Motor neuron (in vitro differentiated cells): Measurements from ENCODE around the gene ADRB2. TPM values are rescaled to one million over a fixed set of nuclear protein-coding genes. Genes with fewer than 3 reads are reported as not detected.
A peak's percentile ranks its signal among the peaks of the same experiment; 100 is the strongest.

Experiments
- ATAC-seq, 8 experiments: fragments of 200-7000 bp; cut with Tn5 transposase; replicated peaks in 6 of 8; 2 replicates each; pipeline ENCODE4 v1.8.0; 2021; ENCODE audit warnings: mild to moderate bottlenecking in 8 of 8, moderate library complexity in 8 of 8
- H3K27ac ChIP-seq, 2 donors: fragments of 250-450 bp; sonication (Bioruptor Pico); 2 replicates each; pipeline ENCODE4 v1.9.0; 2021; ENCODE audit warnings: antibody characterized with exemption in 2 of 2, mild to moderate bottlenecking in 2 of 2, moderate library complexity in 1 of 2
- H3K4me1 ChIP-seq, 2 donors: fragments of 250-450 bp; sonication (Bioruptor Pico); replicated peaks in 1 of 2; 2 replicates each; pipeline ENCODE4 v1.6.1; 2021; ENCODE audit warnings: antibody characterized with exemption in 2 of 2, mild to moderate bottlenecking in 2 of 2, moderate library complexity in 1 of 2
- H3K4me3 ChIP-seq, 5 donors: fragments of 250-450 bp; sonication (Bioruptor Pico); 2 replicates each; pipeline ENCODE4 v1.9.0; 2021; ENCODE audit warnings: antibody characterized with exemption in 5 of 5, mild to moderate bottlenecking in 5 of 5, moderate library complexity in 4 of 5
- WGBS, 10 experiments: fragments of 450-650 bp; shearing (Covaris generic); methylation state at CpG; one replicate each; pipeline ENCODE4 v1.0.0; 2022; 5-methylcytosine and 5-hydroxymethylcytosine counted together
- in situ Hi-C, 9 experiments: fragments of 400-800 bp; cut with MboI; loops; one replicate each; pipeline ENCODE4 v1.15.0; 2021; ENCODE audit warnings: low sequenced_read_pairs in 9 of 9, low pct_unique_long_range_greater_than_20kb in 2 of 9; ENCODE audit not compliant: unreplicated experiment in 9 of 9
- total RNA-seq, 8 experiments: library from RNA; unstranded; fragments of 300-600 nt; gene quantifications; 2 replicates each; pipeline versions ENCODE4 v1.2.3 to v1.2.4, GENCODE V29; 2022

ADRB2 gene
- total RNA-seq, 8 experiments from 2014 or later, result 0.21 to 1.8 (median 0.62) TPM

DNA sequence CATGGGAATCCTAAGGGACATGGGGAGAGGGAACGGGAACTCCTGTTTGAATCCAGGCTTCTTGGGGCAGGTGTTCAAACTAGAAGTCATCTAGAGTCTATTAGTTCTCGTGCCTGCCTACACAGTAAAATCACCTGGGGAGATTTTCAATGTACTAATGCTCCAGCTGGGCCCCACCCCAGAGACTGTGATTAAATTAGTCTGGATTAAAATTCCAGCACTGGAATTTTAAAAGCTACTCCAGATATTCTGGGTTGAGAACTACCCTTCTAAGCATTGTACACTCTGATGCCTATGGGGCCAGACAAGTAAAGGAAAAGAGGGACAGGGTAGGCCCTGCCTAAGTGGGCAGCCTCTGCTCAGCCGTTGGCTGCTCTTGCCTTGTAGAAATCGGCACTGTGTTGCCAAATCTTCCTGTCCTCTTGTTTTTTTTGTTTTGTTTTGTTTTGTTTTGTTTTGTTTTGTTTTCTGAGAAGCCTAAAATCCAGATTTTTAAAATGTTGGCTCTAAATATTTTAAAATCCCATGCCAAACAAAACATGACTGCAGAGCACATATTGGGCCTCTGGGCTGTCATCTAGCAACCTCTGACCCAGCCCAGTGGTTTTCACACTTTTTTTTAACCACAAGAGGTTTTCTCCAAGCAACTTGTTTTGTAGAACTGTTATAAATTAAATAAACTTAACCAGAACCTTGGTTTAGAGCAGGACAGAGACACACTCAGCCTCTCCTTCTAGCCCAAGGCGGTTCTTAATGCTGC, 29.0 kb downstream of the ADRB2 start:
- in situ Hi-C loops, result no loop called here
- no peak overlapping the region for H3K27ac ChIP-seq
- 6 to 100% (median 80%) methylated on average over 1 to 5 of the region's 5 CpGs for WGBS, 10 experiments
- no peak overlapping the region for H3K4me3 ChIP-seq
- peak in 1 of 8 experiments; percentile 27 for ATAC-seq
- H3K4me1 ChIP-seq, result no peaks in the 10 kb centered on the region

GRCh38 chr5:148856009-148856367, 29.6 kb downstream of the ADRB2 start:
- ATAC-seq, result no peak
- Histone ChIP-seq H3K4me3 (no peak overlapping the region), H3K4me1 (no peaks in the 10 kb centered on the region), H3K27ac (no peak overlapping the region)
- WGBS, 10 experiments, result 15 to 82% (median 55%) methylated on average over 1 to 2 of the region's 2 CpGs; no CpG with 5 or more reads in 2 of the 10 experiments
- in situ Hi-C loops, result no loop called here

GRCh38 chr5:148856424-148856823, 30.0 kb downstream of the ADRB2 start:
- ATAC-seq, result no peak
- in situ Hi-C loops, result no loop called here
- H3K4me3 ChIP-seq, result no peak overlapping the region
- no peaks in the 10 kb centered on the region for H3K4me1 ChIP-seq
- no peak overlapping the region for H3K27ac ChIP-seq
- WGBS, 10 experiments, result 60 to 100% (median 86%) methylated on average over 1 of the region's 1 CpG; no CpG with 5 or more reads in 4 of the 10 experiments

DNA sequence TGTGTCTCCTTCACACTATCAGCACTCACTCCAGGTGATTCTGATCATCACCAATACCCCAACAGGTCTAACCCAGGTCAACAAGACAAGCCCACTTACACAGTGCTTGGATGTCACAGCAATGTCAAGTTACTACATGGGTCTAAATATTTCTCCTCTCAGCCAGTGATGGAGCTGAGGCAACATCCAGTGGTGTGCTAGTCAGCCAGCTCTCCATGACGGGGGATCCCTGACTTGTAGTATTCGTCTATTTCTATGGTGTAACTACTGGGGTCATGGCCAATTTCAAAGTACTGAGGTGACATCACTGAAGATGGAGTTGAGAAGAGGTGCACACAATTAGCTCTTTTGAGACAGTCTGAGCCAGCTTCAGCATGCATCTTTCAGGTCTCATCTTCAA, 31.1 kb downstream of the ADRB2 start:
- in situ Hi-C loops, result no loop called here
- H3K27ac ChIP-seq, result no peak overlapping the region
- WGBS, 10 experiments, result 50 to 100% (median 84%) methylated on average over 1 to 2 of the region's 2 CpGs; no CpG with 5 or more reads in 6 of the 10 experiments
- no peak overlapping the region for H3K4me3 ChIP-seq
- no peaks in the 10 kb centered on the region for H3K4me1 ChIP-seq
- ATAC-seq, result no peak

GRCh38 chr5:148858106-148858505, 31.7 kb downstream of the ADRB2 start:
- in situ Hi-C loops, result no loop called here
- no peak for ATAC-seq

DNA sequence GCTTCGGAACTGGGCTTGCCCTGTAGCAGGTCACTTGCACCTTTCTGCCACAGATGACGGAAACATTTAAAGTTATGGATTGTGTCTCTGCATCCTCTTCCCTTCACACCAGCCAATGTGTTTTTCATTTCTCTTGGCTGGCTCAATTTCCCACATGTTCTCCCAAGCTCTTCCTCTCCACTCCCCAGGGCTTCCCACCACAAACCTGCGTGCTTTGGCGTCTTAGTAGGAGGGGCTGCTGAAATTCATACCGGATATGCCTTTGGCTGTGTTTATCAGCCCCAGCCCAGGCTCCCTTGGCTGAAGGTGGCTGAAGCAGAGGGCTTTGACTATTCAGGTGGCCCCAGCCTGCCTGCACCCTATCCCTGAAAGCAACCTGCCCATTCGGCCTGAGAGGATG, 32.1 kb downstream of the ADRB2 start:
- H3K4me1 ChIP-seq, result no peaks in the 10 kb centered on the region
- H3K27ac ChIP-seq, result no peak overlapping the region
- no peak overlapping the region for H3K4me3 ChIP-seq
- in situ Hi-C loops, result no loop called here
- WGBS, 10 experiments, result 33 to 100% (median 81%) methylated on average over 1 to 6 of the region's 6 CpGs; no CpG with 5 or more reads in 2 of the 10 experiments
- peak in 2 of 8 experiments; percentile 67 to 74 for ATAC-seq

More at GRCh38 chr5:148858106-148858505, 31.7 kb downstream of the ADRB2 start:
- Histone ChIP-seq H3K4me3 (no peak overlapping the region), H3K4me1 (no peaks in the 10 kb centered on the region), H3K27ac (no peak overlapping the region)
- 29 to 100% (median 63%) methylated on average over 1 to 2 of the region's 2 CpGs; no CpG with 5 or more reads in 1 of the 10 experiments for WGBS, 10 experiments

- H3K4me1 ChIP-seq, result no peaks in the 10 kb centered on the region
- ATAC-seq, result no peak
- H3K27ac ChIP-seq, result no peak overlapping the region
- WGBS, 10 experiments, result 83 to 100% (median 100%) methylated on average over 1 to 2 of the region's 2 CpGs
- no peak overlapping the region for H3K4me3 ChIP-seq
- in situ Hi-C loops, result no loop called here
Observed at GRCh38 chr5:148859703-148860102, 33.3 kb downstream of the ADRB2 start.

- Histone ChIP-seq H3K4me3 (no peak overlapping the region), H3K27ac (no peak overlapping the region), H3K4me1 (no peaks in the 10 kb centered on the region)
- in situ Hi-C loops, result no loop called here
- WGBS, 10 experiments, result 50 to 83% (median 70%) methylated on average over 1 to 5 of the region's 5 CpGs; no CpG with 5 or more reads in 2 of the 10 experiments
- no peak for ATAC-seq
Observed at GRCh38 chr5:148860599-148860998, 34.2 kb downstream of the ADRB2 start.

- no peaks in the 10 kb centered on the region for H3K4me1 ChIP-seq
- ATAC-seq, result no peak
- 60 to 100% (median 71%) methylated on average over 1 to 2 of the region's 2 CpGs; no CpG with 5 or more reads in 4 of the 10 experiments for WGBS, 10 experiments
- in situ Hi-C loops, result no loop called here
- H3K4me3 ChIP-seq, result no peak overlapping the region
- no peak overlapping the region for H3K27ac ChIP-seq
Observed at GRCh38 chr5:148861088-148861487, 34.7 kb downstream of the ADRB2 start.

DNA sequence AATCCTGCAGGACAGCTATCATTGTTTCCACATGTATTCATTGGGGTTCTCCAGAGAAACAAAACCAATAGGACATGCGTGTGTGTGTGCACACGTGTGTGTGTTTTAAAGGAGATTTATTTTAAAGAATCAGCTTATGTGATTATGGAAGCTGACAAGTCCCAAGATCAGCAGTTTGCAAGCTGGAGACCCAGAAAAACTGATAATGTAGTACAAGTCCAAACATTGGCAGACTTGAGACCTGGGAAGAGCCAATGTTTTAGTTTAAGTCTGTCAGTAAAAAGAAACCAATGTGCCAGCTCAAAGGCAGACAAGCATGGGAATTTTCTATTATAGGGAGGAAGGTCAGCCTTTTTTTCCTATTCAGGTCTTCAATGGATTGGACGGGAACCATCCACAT, 35.3 kb downstream of the ADRB2 start:
- no peaks in the 10 kb centered on the region for H3K4me1 ChIP-seq
- WGBS, 10 experiments, result 0 to 85% (median 70%) methylated on average over 1 to 3 of the region's 3 CpGs; no CpG with 5 or more reads in 2 of the 10 experiments
- H3K27ac ChIP-seq, result no peak overlapping the region
- in situ Hi-C loops, result no loop called here
- ATAC-seq, result no peak
- no peak overlapping the region for H3K4me3 ChIP-seq

GRCh38 chr5:148864113-148864841, 37.9 kb downstream of the ADRB2 start:
- 36 to 100% (median 80%) methylated on average over 1 to 5 of the region's 5 CpGs; no CpG with 5 or more reads in 1 of the 10 experiments for WGBS, 10 experiments
- Histone ChIP-seq H3K4me3 (no peak overlapping the region), H3K27ac (no peak overlapping the region), H3K4me1 (no peaks in the 10 kb centered on the region)
- no peak for ATAC-seq
- in situ Hi-C loops, result no loop called here

DNA sequence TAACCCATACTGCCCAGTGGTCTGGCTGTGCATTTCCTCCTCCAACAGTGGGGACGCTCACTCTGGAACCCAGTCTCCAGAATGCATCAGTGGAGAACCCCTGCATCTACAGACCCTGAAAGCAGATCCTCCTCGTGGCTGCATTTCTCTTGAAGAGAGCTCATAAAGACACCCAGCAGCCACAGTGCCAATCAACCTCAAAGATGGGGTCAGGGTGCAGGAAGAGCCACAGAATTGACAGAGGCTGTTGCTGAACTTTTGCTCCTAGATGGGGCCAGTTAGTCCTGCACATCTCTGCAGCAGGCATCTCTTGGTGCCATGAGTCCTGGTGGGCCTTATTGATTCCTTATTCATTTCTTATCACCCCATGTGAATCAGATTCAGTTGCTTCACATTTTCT, 39.6 kb downstream of the ADRB2 start:
- H3K4me3 ChIP-seq, result no peak overlapping the region
- H3K4me1 ChIP-seq, result no peaks in the 10 kb centered on the region
- H3K27ac ChIP-seq, result no peak overlapping the region
- ATAC-seq, result no peak
- in situ Hi-C loops, result no loop called here
- 0 to 80% (median 69%) methylated on average over 1 to 2 of the region's 2 CpGs; no CpG with 5 or more reads in 7 of the 10 experiments for WGBS, 10 experiments

DNA sequence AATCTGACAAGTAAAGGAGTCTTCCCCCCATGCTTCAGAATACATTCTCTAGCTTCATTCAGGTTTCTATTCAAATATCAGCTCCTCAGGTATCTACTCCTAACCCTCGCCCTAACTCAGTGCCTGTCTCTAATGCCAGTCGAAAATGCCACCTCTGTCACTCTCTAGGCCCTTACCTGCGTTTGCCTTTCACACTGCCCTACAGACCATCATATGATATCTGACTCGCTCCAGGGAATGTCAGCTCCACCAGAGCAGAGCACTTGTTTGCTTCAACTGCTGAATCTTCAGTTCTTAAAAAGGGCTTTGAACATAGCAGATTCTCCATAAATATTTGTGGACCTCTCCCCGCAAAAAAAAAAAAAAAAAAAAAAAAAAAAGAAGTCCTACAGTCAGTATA, 46.7 kb downstream of the ADRB2 start:
- in situ Hi-C loops, result no loop called here
- ATAC-seq, result no peak
- WGBS, 10 experiments, result 20 to 100% (median 79%) methylated on average over 1 to 5 of the region's 5 CpGs
- Histone ChIP-seq H3K27ac (no peak overlapping the region), H3K4me3 (no peak overlapping the region), H3K4me1 (no peaks in the 10 kb centered on the region)
